Renal cortex interstitium (tissue), 11 donors: Measurements from ENCODE around the gene DCBLD2. TPM values are rescaled to one million over a fixed set of nuclear protein-coding genes. Genes with fewer than 3 reads are reported as not detected.

Experiments
- DNase-seq, 11 donors: peaks; one replicate each; pipeline ENCODE4 v3.0.0-alpha.2; 2013; ENCODE audit warnings: low read depth in 9 of 11, low spot score in 4 of 11; ENCODE audit errors: extremely low read depth in 1 of 11
- polyA plus RNA-seq, 3 donors: library from polyadenylated mRNA; unstranded; fragments of 120-200 nt; gene quantifications; one replicate each; pipeline ENCODE4 v1.2.1, GENCODE V29; 2013; ENCODE audit not compliant: insufficient read length in 3 of 3

Gene DCBLD2
- polyA plus RNA-seq, 3 donors, result 49.2 to 58.2 (median 55.7) TPM

DNA sequence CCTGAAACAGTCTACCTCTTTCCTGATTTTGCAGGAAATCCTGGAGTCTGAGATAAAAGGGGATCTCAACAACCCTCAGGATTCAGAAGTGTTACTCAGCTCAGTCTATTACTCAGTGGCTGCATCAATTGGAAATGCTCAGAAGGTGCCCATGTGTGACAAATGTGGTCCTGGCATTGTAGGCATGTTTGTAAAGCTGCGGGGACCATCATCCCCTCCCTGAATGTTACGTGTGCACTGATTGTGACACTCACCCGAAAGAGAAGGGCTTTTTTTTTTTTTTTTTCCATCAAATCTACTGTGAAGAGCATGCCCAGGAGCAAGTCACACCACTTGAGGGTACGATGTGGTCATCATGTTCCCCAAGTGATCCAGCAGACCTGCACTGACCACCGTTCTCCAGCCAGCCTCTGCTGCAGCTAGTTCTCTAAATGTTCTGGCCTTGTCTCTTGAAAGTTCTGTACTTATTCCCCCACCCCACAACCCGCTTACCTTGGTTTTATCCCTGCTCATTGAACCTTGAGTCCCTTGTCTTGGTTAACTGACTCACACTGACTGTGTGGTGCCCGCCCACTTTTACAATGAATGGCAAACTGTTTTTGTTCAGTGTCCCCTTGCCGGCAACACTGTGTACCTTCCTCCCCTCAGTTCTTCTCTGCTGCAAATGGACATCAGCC lies 118.5 kb downstream of the DCBLD2 start:
- DNase-seq, result peak in 2 of 11 donors; percentile 17 to 37

DNA sequence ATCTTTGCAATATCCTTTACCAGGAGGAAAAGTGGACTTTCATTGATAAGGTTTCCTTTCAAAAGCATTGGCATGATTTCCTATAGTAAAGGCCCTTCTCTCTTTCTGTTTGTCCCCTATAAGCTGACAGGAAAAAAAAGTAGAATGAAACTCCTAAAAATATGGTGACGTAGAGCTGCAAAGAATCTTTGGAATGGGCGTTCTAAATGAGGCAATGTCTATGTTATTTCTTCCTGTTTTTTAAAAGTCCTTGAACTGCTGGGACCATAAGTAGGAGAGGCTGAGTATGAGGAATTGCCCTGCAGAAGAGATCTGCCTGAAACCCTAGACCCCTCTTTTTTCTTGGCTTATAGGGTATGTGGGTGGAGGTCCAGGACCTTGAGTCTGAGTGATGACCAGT lies 121.2 kb downstream of the DCBLD2 start:
- no peak for DNase-seq

DNA sequence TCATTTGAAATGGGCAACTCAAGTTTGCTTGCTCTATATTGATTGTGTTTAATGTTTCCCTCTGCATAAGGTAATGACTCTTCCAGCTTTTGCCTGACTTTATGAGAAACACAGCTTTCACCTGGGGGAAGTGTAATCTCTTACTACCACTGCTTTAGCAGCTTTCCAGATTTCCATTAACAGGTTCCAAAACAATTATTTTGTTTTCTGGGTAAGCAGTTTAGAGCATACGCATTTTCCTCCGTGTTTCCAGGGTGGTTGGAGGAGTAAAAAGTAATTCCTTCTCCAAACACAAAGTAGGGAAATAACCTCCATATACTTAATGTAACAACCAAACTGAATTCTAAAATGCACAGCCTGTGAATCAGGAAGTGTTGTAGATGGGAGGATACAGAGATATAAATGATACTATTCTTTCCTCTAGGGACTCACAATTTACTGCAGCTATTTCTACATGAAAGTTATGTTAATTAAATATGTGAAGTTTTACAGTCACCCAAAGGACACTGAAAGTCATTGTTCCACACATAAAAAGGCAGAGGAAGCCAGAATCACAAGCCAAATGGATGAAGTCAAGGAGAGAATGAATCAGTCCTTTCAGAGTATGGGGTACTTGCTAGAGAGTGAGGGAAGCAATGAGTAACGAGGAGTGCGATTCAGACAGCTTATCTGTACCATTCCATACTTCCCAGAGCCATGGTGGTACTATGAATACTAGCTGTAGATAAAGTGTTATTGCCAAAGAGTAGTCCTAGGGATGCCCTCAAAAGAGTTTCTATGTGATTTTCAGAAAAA lies 121.8 kb downstream of the DCBLD2 start:
- DNase-seq, result no peak

- DNase-seq, result no peak
Measured at GRCh38 chr3:98778852-98779413, 122.6 kb downstream of the DCBLD2 start.

GRCh38 chr3:98778383-98778782 lies 123.1 kb downstream of the DCBLD2 start:
- no peak for DNase-seq

GRCh38 chr3:98777801-98778220 lies 123.7 kb downstream of the DCBLD2 start:
- DNase-seq, result peak in 1 of 11 donors; percentile 27

GRCh38 chr3:98777286-98777685 lies 124.2 kb downstream of the DCBLD2 start:
- DNase-seq, result peak in 1 of 11 donors; percentile 17

GRCh38 chr3:98776140-98776493 lies 125.4 kb downstream of the DCBLD2 start:
- no peak for DNase-seq

GRCh38 chr3:98775459-98776139 lies 125.9 kb downstream of the DCBLD2 start:
- DNase-seq, result no peak

- DNase-seq, result no peak
Measured at GRCh38 chr3:98772022-98772421, 129.5 kb downstream of the DCBLD2 start.

- DNase-seq, result no peak
Measured at GRCh38 chr3:98770261-98771039, 131.0 kb downstream of the DCBLD2 start.

- no peak for DNase-seq
Measured at GRCh38 chr3:98769448-98769847, 132.0 kb downstream of the DCBLD2 start.

- no peak for DNase-seq
Measured at GRCh38 chr3:98768961-98769360, 132.5 kb downstream of the DCBLD2 start.

- DNase-seq, result no peak
Measured at GRCh38 chr3:98766924-98767323, 134.6 kb downstream of the DCBLD2 start.

GRCh38 chr3:98765721-98766120 lies 135.8 kb downstream of the DCBLD2 start:
- DNase-seq, result no peak

- DNase-seq, result no peak
Measured at GRCh38 chr3:98764472-98764884, 137.0 kb downstream of the DCBLD2 start.

DNA sequence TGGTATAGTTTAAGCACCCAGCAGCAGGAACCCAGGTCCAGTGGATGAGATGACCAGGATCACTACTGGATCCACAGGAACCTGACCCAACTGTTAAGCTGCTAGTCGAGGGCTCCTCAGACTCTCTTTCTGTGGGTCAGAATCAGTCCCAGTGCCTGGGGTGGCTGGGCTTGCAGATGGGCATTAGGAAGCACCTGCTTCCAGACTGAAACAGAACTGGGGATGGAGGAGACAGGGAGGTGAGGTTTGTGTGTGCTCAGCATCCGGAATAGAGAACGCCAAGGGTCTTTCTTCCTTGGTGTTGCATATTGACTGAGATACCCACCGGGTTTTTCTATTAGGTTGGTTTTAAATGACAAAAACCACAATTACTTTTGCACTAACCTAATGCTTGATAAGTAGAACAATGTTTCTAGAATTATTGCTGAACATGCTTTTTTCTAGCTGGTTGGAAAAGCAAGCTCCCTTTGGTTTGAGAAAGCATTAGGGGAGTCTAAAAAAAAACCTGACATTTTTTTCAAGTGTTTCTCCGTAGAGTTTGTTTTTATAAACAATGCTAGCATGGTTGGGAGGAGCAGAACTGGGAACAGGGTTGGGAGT lies 137.6 kb downstream of the DCBLD2 start:
- no peak for DNase-seq

DNA sequence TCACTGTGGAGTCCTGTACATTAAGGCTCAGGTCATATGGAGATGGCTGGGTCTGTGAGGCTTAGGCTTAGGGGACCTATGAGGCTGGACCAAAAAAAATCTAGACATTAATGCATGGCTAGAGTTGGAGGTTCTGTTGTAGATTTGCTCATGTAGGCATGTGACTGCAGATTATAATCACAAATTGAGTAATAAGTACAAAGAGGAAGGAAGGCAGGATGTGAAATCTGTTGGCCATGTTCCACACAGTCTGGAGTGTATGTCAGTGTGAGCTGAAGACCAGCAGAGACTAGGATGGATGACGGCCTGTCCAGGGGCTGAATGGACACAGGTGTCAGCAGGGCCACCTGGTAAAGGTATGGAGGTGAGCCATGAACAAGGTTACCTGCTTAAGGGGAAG lies 138.4 kb downstream of the DCBLD2 start, which contains the start of gene ST3GAL6:
Gene ST3GAL6, plus strand, starts transcription at position 265 of the 400 bp plus-strand sequence. CDS start 5,101 bp downstream, outside the sequence.
- no peak for DNase-seq
